C4-2B (cell line): ENCODE data around the gene HIPK3.

ENCODE experiments used
- H3K27ac ChIP-seq: fragments of 450-650 bp; 2 replicates; pipeline ENCODE4 v1.5.1; 2017
- CTCF ChIP-seq: fragments of 450-650 bp; conservative IDR thresholded peaks from 2 replicates; pipeline ENCODE4 v1.5.1; 2017; ENCODE audit warnings: mild to moderate bottlenecking
- ZFX ChIP-seq: fragments of 450-650 bp; IDR thresholded peaks from 2 replicates; pipeline ENCODE4 v1.6.1; 2017

HIPK3 gene

GRCh38 chr11:33310720-33311500, 53.7 kb downstream of the HIPK3 start:
- no peak overlapping the region for H3K27ac ChIP-seq
- TF ChIP-seq CTCF: no peak
- no peak for TF ChIP-seq ZFX

DNA sequence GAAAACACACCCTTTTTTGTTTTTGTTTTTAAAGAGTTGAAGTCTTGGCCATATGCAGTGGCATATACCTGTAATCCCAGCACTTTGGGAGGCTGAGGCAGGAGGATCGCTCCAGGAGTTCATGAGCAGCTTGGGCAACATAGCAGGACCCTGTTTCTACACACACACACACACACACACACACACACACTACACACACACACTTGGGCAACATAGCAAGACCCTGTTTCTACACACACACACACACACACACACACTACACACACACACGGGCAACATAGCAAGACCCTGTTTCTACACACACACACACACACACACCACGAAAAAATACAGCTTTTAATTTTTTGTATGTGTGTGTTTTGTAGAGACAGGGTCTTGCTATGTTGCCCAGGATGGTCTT, 54.5 kb downstream of the HIPK3 start:
- H3K27ac ChIP-seq: no peak overlapping the region
- TF ChIP-seq ZFX (no peak), CTCF (no peak)

DNA sequence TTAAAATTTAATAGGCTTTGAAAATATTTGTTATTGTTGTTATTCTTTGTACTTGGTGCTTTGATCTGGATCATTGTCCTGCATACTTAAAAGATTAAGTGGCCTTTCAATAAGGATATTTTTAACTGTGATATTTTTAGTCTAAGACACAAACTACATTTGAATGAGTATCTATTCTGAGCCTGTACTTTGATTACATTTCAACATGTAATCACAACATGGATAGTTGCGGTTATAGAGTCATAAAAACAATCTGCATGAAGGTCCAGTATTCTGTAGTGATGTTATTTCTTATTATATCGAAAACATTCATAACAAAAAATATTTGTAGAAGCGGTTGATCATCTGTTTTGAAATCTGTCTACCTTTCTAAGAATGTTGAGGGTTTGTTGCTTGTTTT, 58.6 kb downstream of the HIPK3 start:
- TF ChIP-seq CTCF: no peak
- TF ChIP-seq ZFX: no peak
- no peak overlapping the region for H3K27ac ChIP-seq

GRCh38 chr11:33317662-33318061, 60.5 kb downstream of the HIPK3 start:
- no peak overlapping the region for H3K27ac ChIP-seq
- TF ChIP-seq CTCF (no peak), ZFX (no peak)

- H3K27ac ChIP-seq: no peak overlapping the region
- TF ChIP-seq CTCF: no peak
- no peak for TF ChIP-seq ZFX
Observed at GRCh38 chr11:33320016-33320813, 63.0 kb downstream of the HIPK3 start.

DNA sequence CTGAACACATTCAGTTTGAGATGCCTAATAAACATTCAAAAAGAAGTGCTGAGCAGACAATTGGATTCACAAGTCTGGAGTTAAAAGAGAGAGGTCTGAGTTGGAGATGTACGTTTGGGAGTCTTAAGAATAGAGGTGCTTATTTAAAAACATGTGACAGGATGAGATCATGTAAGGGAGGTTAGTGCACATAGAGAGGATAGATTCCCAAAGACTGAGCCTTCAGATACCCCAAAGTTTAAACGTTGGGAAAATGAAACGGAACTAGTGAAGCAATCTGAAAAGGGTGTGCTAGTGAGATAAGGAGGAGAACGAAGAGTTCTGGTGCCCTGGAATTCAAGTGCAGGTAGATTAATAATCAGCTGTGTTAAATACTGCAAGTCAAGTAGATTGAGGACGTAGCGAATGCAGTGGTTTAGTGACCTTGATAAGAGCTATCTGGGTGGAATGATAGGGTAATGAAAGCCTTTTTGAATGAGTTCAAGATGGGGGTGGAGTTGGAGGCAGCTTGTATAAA, 63.7 kb downstream of the HIPK3 start:
- TF ChIP-seq CTCF (no peak), ZFX (no peak)
- no peak overlapping the region for H3K27ac ChIP-seq

DNA sequence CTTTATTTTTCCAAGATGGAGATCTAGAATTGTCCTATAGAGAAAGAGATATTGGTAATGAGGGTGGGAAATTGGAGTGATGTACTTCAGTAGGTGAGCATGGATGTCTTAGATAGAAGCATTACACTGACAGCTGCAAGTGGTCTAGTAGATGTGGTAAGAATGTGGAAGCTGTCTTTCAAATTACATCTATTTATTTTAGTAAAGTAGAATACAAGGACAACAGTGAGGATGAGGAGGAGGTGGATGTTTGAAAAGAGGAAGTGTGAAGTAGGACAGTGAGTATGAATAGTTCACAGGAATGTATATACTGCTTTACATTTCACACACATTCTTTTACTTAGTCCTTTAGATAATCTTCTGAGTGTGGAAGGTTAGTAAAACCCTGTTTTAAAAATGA, 64.2 kb downstream of the HIPK3 start:
- TF ChIP-seq CTCF (no peak), ZFX (no peak)
- no peak overlapping the region for H3K27ac ChIP-seq
